SIG-M5 treated with dmso at 0.1 percent for 504 hours (cell line): Measurements from ENCODE around the gene NR1H2.

Experiments used
- DNase-seq: peaks from one replicate; lab custom pipeline; 2025; ENCODE audit not compliant: unreplicated experiment; lab: John Stamatoyannopoulos, UW

Gene NR1H2

GRCh38 chr19:50399368-50399745 lies 23.1 kb downstream of the NR1H2 start:
- no peak for DNase-seq

- no peak for DNase-seq
Observed at GRCh38 chr19:50401605-50402450, 25.6 kb downstream of the NR1H2 start.

- DNase-seq, result no peak
Observed at GRCh38 chr19:50402544-50403301, 26.5 kb downstream of the NR1H2 start.

GRCh38 chr19:50406156-50406820 lies 30.0 kb downstream of the NR1H2 start:
- no peak for DNase-seq

- DNase-seq, result no peak
Observed at GRCh38 chr19:50406829-50407228, 30.6 kb downstream of the NR1H2 start.

- DNase-seq, result no peak
Observed at GRCh38 chr19:50409347-50409746, 33.1 kb downstream of the NR1H2 start.

GRCh38 chr19:50410109-50410508 lies 33.9 kb downstream of the NR1H2 start:
- no peak for DNase-seq

- DNase-seq, result no peak
Observed at GRCh38 chr19:50412419-50412818, 36.2 kb downstream of the NR1H2 start.

GRCh38 chr19:50413096-50413495 lies 36.8 kb downstream of the NR1H2 start:
- no peak for DNase-seq

- DNase-seq, result no peak
Observed at GRCh38 chr19:50413531-50413930, 37.3 kb downstream of the NR1H2 start.

- DNase-seq, result peak; percentile 34
Observed at GRCh38 chr19:50414864-50415660, 38.8 kb downstream of the NR1H2 start.

- DNase-seq, result peak; percentile 76
Observed at GRCh38 chr19:50415661-50416033, 39.4 kb downstream of the NR1H2 start.

- no peak for DNase-seq
Observed at GRCh38 chr19:50416034-50416977, 40.0 kb downstream of the NR1H2 start.

GRCh38 chr19:50417111-50418081 lies 41.1 kb downstream of the NR1H2 start:
- DNase-seq, result no peak

- DNase-seq, result no peak
Observed at GRCh38 chr19:50418176-50419021, 42.1 kb downstream of the NR1H2 start, which contains the start of gene SPIB. Gene SPIB, plus strand, starts transcription at chr19:50418938. Its CDS starts 25 bp downstream, at chr19:50418963.

- no peak for DNase-seq
Observed at GRCh38 chr19:50419022-50419579, 42.8 kb downstream of the NR1H2 start.

- no peak for DNase-seq
Observed at GRCh38 chr19:50419580-50420035, 43.4 kb downstream of the NR1H2 start.
